Measurements from ENCODE around the gene SRP72. TPM values are rescaled to one million over a fixed set of nuclear protein-coding genes. Genes with fewer than 3 reads are reported as not detected.
A peak's percentile ranks its signal among the peaks of the same experiment; 100 is the strongest.

The SRP72 gene
- 10 to 100 TPM; 36.4 to 78.8 (median 60.1) TPM for total RNA-seq

- Histone ChIP-seq H3K4me1 (peaks cover 14 to 41% (median 22%) of the 10 kb centered on the region in 3 donors), H3K36me3 (peaks cover 0 to 34% (median 12%) of the 10 kb centered on the region in 3 donors), H3K27ac (peak within 1 kb of the TSS; percentile 92 to 96 (median 92)), H3K9me3 (no peaks in the 10 kb centered on the region), H3K27me3 (no peaks in the 10 kb centered on the region), H3K4me3 (peak within 1 kb of the TSS; percentile 77 to 99 (median 94))
- TF ChIP-seq CTCF (IDR thresholded peaks at IDR 0.05) (no peak), POLR2A (IDR thresholded peaks at IDR 0.05) (peak in 2 of 4 donors; percentile 61 to 71)
- DNase-seq = peak; percentile 53
- whole genome bisulfite sequencing, 2 donors = 0% methylated on average over 32 to 38 of the region's 62 CpGs
- intact Hi-C loops (cut with DNase I) = no loop called here
These were observed at the start of gene SRP72 for GRCh38 chr4:56467284-56468096. SRP72 (plus strand) TSS chr4:56467617; CDS start chr4:56467636, 19 bp downstream.

GRCh38 chr4:56424176-56424575, 43.2 kb upstream of the SRP72 start:
- H3K36me3 ChIP-seq = no peaks in the 10 kb centered on the region
- TF ChIP-seq POLR2A (IDR thresholded peaks at IDR 0.05) = no peak
- TF ChIP-seq CTCF (IDR thresholded peaks at IDR 0.05) = no peak
- H3K27me3 ChIP-seq = no peaks in the 10 kb centered on the region
- H3K9me3 ChIP-seq = no peaks in the 10 kb centered on the region
- H3K4me3 ChIP-seq = no peak overlapping the region
- H3K4me1 ChIP-seq = peaks cover 0 to 6% (median 0%) of the 10 kb centered on the region in 3 donors
- no peak overlapping the region for H3K27ac ChIP-seq
- no peak for DNase-seq
- intact Hi-C loops (cut with DNase I) = no loop called here
- WGBS, 2 donors = 79 to 80% methylated on average over 5 of the region's 5 CpGs

- Histone ChIP-seq H3K4me1 (peaks cover 0 to 6% (median 0%) of the 10 kb centered on the region in 3 donors), H3K36me3 (no peaks in the 10 kb centered on the region), H3K27ac (no peak overlapping the region), H3K4me3 (no peak overlapping the region), H3K9me3 (no peaks in the 10 kb centered on the region), H3K27me3 (no peaks in the 10 kb centered on the region)
- 57 to 62% methylated on average over 5 of the region's 5 CpGs for WGBS, 2 donors
- intact Hi-C loops (cut with DNase I) = no loop called here
- no peak for DNase-seq
- TF ChIP-seq POLR2A (IDR thresholded peaks at IDR 0.05) (no peak), CTCF (IDR thresholded peaks at IDR 0.05) (peak; percentile 30 to 66 (median 54))
These were observed 42.5 kb upstream of the SRP72 start for GRCh38 chr4:56424697-56425514.

GRCh38 chr4:56425518-56425917, 41.9 kb upstream of the SRP72 start:
- no peaks in the 10 kb centered on the region for H3K36me3 ChIP-seq
- peaks cover 0 to 6% (median 0%) of the 10 kb centered on the region in 3 donors for H3K4me1 ChIP-seq
- intact Hi-C loops (cut with DNase I) = no loop called here
- no peak overlapping the region for H3K4me3 ChIP-seq
- H3K9me3 ChIP-seq = no peaks in the 10 kb centered on the region
- no peaks in the 10 kb centered on the region for H3K27me3 ChIP-seq
- TF ChIP-seq CTCF (IDR thresholded peaks at IDR 0.05) = no peak
- no peak overlapping the region for H3K27ac ChIP-seq
- 79 to 93% methylated on average over 3 of the region's 3 CpGs for WGBS, 2 donors
- no peak for DNase-seq

GRCh38 chr4:56426273-56426672, 41.1 kb upstream of the SRP72 start:
- Histone ChIP-seq H3K36me3 (no peaks in the 10 kb centered on the region), H3K27ac (no peak overlapping the region), H3K4me3 (no peak overlapping the region), H3K27me3 (no peaks in the 10 kb centered on the region), H3K4me1 (peaks cover 0 to 6% (median 0%) of the 10 kb centered on the region in 3 donors), H3K9me3 (no peaks in the 10 kb centered on the region)
- 95 to 96% methylated on average over 6 of the region's 6 CpGs for WGBS, 2 donors
- TF ChIP-seq CTCF (IDR thresholded peaks at IDR 0.05) (no peak), POLR2A (IDR thresholded peaks at IDR 0.05) (no peak)
- DNase-seq = no peak
- intact Hi-C loops (cut with DNase I) = no loop called here

All from esophagus squamous epithelium (tissue), 5 donors.